IPS-18c (cell line): ENCODE measurements around the gene TMEM163.
"Not testable (repeated sequence)": the region's sequence is repeated elsewhere in the genome, so short reads cannot be mapped to it uniquely, and the experiment has no call there.

ENCODE experiments used
- H3K4me3 ChIP-seq: 2 replicates; pipeline ENCODE4 v1.7.0; 2013; ENCODE audit warnings: low read depth, mild to moderate bottlenecking, low read length, moderate library complexity; ENCODE audit not compliant: insufficient read depth
- H3K9me3 ChIP-seq: one replicate; pipeline ENCODE4 v1.6.1; 2013; ENCODE audit warnings: mild to moderate bottlenecking, low read length, moderate library complexity; ENCODE audit not compliant: control insufficient read depth, insufficient read depth

Gene TMEM163

GRCh38 chr2:134657650-134658250 is 61.0 kb downstream of the TMEM163 start:
- Histone ChIP-seq H3K4me3 (no peak overlapping the region), H3K9me3 (no peaks in the 10 kb centered on the region)

- not testable (repeated sequence) for H3K4me3 ChIP-seq
These were observed 62.4 kb downstream of the TMEM163 start for GRCh38 chr2:134656391-134656790.

GRCh38 chr2:134648586-134648985 is 70.2 kb downstream of the TMEM163 start:
- H3K9me3 ChIP-seq = no peaks in the 10 kb centered on the region
- no peak overlapping the region for H3K4me3 ChIP-seq

More at GRCh38 chr2:134656391-134656790, 62.4 kb downstream of the TMEM163 start:
- H3K9me3 ChIP-seq = not testable (repeated sequence)

- no peaks in the 10 kb centered on the region for H3K9me3 ChIP-seq
These were observed 71.1 kb downstream of the TMEM163 start for GRCh38 chr2:134647607-134648256.

GRCh38 chr2:134642938-134643337 is 75.9 kb downstream of the TMEM163 start:
- Histone ChIP-seq H3K9me3 (no peaks in the 10 kb centered on the region), H3K4me3 (no peak overlapping the region)

More at GRCh38 chr2:134647607-134648256, 71.1 kb downstream of the TMEM163 start:
- no peak overlapping the region for H3K4me3 ChIP-seq

GRCh38 chr2:134640494-134640893 is 78.3 kb downstream of the TMEM163 start:
- Histone ChIP-seq H3K4me3 (no peak overlapping the region), H3K9me3 (no peaks in the 10 kb centered on the region)

GRCh38 chr2:134639265-134639664 is 79.5 kb downstream of the TMEM163 start:
- no peaks in the 10 kb centered on the region for H3K9me3 ChIP-seq

GRCh38 chr2:134636714-134637113 is 82.1 kb downstream of the TMEM163 start:
- no peak overlapping the region for H3K4me3 ChIP-seq
- H3K9me3 ChIP-seq = no peaks in the 10 kb centered on the region

More at GRCh38 chr2:134639265-134639664, 79.5 kb downstream of the TMEM163 start:
- no peak overlapping the region for H3K4me3 ChIP-seq

- no peak overlapping the region for H3K4me3 ChIP-seq
These were observed 84.6 kb downstream of the TMEM163 start for GRCh38 chr2:134634054-134634753.

GRCh38 chr2:134630504-134631159 is 88.2 kb downstream of the TMEM163 start:
- no peaks in the 10 kb centered on the region for H3K9me3 ChIP-seq
- no peak overlapping the region for H3K4me3 ChIP-seq

More at GRCh38 chr2:134634054-134634753, 84.6 kb downstream of the TMEM163 start:
- no peaks in the 10 kb centered on the region for H3K9me3 ChIP-seq

GRCh38 chr2:134628453-134628852 is 90.3 kb downstream of the TMEM163 start:
- Histone ChIP-seq H3K9me3 (no peaks in the 10 kb centered on the region), H3K4me3 (no peak overlapping the region)

- Histone ChIP-seq H3K4me3 (no peak overlapping the region), H3K9me3 (no peaks in the 10 kb centered on the region)
These were observed 92.0 kb downstream of the TMEM163 start for GRCh38 chr2:134626781-134627180.

- Histone ChIP-seq H3K9me3 (no peaks in the 10 kb centered on the region), H3K4me3 (no peak overlapping the region)
These were observed 93.5 kb downstream of the TMEM163 start for GRCh38 chr2:134625311-134625710.

- Histone ChIP-seq H3K4me3 (no peak overlapping the region), H3K9me3 (no peaks in the 10 kb centered on the region)
These were observed 95.0 kb downstream of the TMEM163 start for GRCh38 chr2:134623796-134624195.

GRCh38 chr2:134623046-134623445 is 95.8 kb downstream of the TMEM163 start:
- no peak overlapping the region for H3K4me3 ChIP-seq
- H3K9me3 ChIP-seq = no peaks in the 10 kb centered on the region

- Histone ChIP-seq H3K9me3 (no peaks in the 10 kb centered on the region), H3K4me3 (no peak overlapping the region)
These were observed 96.7 kb downstream of the TMEM163 start for GRCh38 chr2:134621939-134622705.

GRCh38 chr2:134619250-134619649 is 99.5 kb downstream of the TMEM163 start:
- Histone ChIP-seq H3K9me3 (no peaks in the 10 kb centered on the region), H3K4me3 (no peak overlapping the region)
